HG03520 (cell line): ENCODE measurements around the gene RYR1.
"Not testable (repeated sequence)": the region's sequence is repeated elsewhere in the genome, so short reads cannot be mapped to it uniquely, and the experiment has no call there.

ENCODE experiments used
- ATAC-seq: cut with Tn5 transposase; IDR thresholded peaks from one replicate; pipeline ENCODE4 v1.9.1; 2021; ENCODE audit warnings: mild to moderate bottlenecking, moderate library complexity; ENCODE audit not compliant: unreplicated experiment

Gene RYR1

DNA sequence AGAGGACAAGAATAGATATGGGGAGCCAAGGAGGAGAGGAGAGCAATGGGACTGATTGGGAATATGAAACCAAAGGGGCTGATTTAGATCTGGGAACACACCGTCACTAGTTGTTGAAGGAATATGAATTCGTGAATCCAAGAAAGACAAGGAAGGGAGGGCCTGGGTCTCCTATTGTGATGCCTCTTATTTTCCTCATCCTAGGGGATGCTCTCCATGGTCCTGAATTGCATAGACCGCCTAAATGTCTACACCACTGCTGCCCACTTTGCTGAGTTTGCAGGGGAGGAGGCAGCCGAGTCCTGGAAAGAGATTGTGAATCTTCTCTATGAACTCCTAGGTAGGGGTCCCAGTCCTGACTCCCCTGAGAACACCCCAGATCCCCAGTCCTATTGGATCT is 21.5 kb downstream of the RYR1 start:
- ATAC-seq: no peak

DNA sequence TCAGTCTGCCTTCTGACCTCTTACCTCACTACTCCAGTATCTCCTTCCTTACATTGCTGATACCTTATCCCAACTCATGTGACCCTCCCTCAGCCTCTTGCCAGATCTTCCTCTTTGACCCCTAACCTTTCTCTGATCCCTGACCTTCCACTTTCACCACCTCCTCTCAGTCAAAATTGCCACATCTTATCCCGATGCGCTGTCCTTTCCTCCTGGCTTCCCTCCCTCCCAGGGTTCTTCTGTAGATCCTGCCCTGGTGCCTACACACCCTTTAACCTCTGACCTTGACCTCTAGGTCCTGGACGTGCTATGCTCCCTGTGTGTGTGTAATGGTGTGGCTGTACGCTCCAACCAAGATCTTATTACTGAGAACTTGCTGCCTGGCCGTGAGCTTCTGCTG is 23.7 kb downstream of the RYR1 start:
- no peak for ATAC-seq

DNA sequence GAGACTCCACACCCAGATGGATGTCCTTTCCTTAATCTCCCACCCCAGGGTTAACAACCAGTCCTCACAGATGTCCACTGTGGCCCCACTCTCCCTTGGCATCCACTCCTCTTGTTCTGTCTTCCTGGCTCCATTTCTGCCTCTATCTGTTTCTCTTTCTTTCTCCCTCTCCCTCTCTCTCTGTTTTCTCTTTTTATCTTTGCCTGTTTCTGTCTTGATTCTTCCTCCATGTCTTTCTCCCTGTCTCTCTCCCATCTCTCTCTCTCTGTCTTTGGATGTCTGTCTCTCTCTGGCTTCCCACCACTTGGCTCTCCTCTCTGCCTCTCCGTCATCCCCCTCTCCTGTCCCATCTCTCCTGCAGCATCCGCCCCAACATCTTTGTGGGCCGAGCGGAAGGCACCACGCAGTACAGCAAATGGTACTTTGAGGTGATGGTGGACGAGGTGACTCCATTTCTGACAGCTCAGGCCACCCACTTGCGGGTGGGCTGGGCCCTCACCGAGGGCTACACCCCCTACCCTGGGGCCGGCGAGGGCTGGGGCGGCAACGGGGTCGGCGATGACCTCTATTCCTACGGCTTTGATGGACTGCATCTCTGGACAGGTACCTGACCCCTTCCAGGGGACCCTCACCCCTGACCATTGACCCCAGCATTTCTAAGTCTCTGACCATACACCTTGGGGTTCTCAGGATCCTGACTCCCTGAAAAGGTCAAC is 24.4 kb downstream of the RYR1 start:
- no peak for ATAC-seq

DNA sequence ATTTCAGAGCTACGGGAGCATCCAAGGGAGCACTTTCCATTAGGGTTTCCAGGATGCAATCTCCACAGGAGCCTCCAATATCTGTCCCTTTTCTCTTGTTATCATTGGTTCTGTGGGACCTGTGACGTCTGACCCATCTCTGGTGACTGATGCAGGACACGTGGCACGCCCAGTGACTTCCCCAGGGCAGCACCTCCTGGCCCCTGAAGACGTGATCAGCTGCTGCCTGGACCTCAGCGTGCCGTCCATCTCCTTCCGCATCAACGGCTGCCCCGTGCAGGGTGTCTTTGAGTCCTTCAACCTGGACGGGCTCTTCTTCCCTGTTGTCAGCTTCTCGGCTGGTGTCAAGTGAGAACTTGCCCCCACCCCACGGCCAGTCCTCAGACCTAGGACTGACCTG is 25.5 kb downstream of the RYR1 start:
- no peak for ATAC-seq

DNA sequence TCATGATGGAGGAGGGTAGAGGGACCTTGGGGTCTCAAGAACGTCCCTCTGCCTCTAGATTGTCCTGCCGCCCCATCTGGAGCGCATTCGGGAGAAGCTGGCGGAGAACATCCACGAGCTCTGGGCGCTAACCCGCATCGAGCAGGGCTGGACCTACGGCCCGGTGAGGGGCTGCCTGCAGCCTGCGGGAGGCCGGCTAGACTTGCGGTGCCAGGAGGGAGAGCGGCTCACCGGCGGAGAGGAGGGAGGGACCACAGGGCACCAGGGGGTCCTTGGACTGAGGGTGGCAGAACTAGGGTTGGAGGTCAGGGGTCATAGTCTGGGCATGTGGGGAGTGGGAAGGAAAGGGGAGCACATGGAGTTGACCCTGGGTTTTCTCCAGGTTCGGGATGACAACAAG is 29.9 kb downstream of the RYR1 start:
- no peak for ATAC-seq

DNA sequence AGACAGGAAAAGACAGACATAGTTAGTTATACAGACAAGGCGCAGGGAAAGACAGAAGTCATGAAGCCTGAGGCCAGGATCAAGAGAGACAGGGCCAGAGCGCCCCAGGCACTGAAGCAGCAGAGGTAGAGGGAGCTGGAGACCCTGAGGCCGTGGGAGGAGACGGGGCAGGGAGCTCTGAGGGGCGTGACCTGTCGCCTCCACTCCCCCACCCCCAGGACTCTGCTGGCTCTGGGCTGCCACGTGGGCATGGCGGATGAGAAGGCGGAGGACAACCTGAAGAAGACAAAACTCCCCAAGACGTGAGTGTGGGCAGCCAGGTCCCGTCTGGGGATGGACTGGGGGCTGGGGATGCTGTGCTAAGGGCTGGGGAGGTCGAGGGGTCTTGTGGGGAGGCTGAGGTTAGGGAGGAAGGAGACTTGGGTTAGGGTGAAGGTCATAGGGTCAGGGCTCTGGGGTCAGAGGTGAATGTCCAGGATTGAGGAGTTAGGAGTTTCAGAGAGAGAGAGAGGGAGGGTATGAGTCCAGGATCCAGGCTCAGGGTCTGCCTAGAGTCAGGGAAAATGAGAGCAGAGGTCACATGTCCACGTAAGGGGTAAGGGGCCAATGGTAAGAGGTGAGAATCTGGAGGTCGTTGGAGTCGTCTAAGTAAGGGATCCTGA is 31.1 kb downstream of the RYR1 start:
- no peak for ATAC-seq

DNA sequence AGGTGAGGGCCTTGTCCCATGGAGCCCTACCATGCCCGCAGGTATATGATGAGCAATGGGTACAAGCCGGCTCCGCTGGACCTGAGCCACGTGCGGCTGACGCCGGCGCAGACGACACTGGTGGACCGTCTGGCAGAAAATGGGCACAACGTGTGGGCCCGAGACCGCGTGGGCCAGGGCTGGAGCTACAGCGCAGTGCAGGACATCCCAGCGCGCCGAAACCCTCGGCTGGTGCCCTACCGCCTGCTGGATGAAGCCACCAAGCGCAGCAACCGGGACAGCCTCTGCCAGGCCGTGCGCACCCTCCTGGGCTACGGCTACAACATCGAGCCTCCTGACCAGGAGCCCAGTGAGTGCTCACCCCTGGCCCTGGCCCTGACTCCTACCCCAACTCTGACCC is 32.6 kb downstream of the RYR1 start:
- no peak for ATAC-seq

DNA sequence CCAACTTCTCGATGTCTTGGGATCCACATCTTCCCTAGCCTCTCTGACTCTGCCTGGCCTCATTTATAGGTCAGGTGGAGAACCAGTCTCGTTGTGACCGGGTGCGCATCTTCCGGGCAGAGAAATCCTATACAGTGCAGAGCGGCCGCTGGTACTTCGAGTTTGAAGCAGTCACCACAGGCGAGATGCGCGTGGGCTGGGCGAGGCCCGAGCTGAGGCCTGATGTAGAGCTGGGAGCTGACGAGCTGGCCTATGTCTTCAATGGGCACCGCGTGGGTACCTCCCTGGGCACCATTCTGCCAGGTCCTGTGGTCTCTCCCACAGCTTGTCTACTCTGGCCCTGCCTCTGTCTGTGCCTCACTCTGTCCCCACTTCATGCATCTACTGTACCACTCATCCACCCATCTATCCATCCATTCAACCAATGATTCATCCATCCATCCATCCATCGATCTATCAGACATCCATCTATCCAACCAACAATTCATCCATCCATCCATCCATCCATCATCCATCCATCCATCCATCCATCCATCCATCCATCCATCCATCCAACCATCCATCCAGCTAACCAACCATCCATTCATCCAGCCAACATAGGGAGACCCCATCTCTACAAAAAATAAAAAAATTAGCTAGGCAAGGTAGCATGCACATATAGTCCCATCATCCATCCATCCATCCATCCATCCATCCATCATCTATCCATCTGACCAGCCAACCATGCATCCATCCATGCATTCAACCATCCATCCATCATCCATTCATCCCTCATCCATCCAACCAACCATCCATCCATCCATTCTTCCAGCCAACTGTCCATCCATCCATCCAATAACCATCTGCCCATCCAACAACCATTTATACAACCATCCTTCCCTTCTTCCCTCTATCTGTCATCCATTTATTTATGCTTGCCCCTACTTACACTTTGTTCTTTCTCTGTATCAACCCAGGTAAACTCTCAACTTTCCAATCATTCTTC is 34.3 kb downstream of the RYR1 start:
- ATAC-seq: no peak

DNA sequence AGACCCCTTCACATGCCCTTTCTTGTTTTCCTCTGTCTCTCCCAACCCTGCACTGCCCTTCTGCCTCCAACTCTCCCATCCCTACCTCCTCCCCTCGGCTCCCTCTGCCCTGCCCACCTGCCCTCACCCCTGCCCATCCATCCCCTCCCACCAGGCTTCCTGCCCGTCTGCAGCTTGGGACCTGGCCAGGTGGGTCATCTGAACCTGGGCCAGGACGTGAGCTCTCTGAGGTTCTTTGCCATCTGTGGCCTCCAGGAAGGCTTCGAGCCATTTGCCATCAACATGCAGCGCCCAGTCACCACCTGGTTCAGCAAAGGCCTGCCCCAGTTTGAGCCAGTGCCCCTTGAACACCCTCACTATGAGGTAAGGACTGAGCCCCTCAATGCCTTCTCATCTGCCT is 35.7 kb downstream of the RYR1 start:
- ATAC-seq: no peak

DNA sequence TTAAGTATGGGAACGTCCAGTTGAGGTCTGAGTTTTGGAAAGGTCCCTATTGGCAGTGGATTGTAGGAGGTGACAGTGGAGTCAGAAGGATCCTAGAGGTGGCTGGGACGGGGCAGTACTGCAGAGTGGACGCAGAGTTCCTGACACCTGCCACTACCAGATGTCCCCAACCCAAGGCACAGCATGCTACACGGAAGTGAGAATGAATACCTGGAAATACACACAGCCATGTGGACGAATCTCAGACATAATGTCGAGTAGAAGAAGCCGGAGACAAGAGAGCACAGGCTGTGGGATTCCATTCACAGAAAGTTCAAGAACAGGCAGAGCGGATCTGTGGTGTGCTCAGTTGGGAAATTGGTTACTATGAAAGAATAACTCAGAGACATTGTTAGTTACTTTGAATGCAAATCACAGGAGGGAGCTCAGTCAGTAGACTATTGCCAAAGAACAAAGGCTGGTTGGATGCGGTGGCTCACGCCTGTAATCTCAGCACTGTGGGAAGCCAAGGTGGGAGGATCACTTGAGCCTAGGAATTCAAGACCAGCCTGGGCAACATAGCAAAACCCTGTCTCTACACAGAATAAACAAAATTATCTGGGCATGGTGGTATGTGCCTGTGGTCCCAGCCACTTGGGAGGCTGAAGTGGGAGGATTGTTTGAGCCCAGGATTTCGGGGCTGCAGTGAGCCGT is 37.4 kb downstream of the RYR1 start:
- ATAC-seq: no peak

DNA sequence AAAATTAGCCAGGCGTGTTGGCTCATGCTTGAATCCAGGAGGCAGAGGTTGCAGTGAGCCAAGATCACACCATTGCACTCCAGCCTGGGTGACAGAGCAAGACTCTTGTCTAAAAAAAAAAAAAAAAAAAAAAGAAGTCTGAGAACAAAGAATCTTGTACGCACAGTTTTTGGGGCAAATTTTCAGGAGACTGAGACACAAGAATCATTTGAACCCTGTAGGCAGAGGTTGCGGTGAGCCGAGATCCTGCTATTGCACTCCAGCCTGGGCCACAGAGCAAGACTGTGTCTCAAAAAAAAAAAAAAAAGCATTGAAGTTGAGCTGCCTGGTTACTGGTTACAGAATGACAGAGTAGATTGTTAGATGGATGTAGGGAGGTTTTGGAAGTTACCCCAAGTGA is 39.2 kb downstream of the RYR1 start:
- not testable (repeated sequence) for ATAC-seq

DNA sequence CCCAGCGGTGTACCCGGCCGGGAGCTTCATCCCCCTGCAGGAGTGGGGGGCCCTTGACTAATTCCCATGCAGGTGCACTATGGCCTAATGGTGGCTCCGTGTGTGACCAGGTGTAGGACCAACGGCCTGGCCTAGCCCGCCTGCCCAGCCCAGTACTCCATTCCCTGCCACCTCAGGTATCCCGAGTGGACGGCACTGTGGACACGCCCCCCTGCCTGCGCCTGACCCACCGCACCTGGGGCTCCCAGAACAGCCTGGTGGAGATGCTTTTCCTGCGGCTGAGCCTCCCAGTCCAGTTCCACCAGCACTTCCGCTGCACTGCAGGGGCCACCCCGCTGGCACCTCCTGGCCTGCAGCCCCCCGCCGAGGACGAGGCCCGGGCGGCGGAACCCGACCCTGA is 39.7 kb downstream of the RYR1 start:
- no peak for ATAC-seq

DNA sequence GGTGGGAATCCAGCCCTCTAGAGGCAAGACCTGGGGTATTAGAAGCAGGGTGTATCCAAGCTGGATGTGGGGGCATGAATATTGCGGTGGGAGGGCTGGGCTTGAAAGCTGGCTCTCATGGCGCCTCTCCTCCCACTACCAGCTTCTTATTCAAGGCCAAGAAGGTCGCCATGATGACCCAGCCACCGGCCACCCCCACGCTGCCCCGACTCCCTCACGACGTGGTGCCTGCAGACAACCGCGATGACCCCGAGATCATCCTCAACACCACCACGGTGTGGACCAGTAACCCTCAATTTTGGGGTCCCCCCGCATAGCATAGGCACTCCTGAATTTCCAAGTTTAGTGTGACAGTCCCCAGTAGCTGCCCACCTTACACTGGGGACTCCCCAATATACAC is 41.7 kb downstream of the RYR1 start:
- ATAC-seq: no peak

DNA sequence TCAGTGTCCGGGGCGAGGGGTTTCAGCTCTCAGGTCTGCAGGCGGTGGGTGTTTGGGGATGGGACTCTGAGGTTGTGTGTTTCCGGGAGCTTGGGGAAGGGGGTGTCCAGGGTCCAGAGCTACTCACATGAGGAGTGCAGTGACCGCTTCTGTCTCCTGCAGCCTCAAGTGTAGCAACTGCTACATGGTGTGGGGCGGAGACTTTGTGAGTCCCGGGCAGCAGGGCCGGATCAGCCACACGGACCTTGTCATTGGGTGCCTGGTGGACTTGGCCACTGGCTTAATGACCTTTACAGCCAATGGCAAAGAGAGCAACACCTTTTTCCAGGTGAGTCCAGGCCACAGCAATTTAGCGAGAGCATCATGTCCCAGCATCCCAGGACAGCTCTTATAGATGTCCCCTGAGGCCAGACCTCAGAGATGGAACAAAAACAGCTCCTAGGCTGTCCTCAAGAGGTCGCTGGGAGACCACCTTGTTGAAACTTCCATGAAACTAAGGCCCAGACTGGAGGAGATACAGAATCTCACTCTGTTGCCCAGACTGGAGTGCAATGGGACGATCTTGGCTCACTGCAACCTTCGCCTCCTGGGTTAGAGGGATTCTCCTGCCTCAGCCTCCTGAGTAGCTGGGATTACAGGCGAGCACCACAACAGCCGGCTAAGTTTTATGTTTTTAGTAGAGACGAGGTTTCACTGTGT is 44.9 kb downstream of the RYR1 start:
- no peak for ATAC-seq

DNA sequence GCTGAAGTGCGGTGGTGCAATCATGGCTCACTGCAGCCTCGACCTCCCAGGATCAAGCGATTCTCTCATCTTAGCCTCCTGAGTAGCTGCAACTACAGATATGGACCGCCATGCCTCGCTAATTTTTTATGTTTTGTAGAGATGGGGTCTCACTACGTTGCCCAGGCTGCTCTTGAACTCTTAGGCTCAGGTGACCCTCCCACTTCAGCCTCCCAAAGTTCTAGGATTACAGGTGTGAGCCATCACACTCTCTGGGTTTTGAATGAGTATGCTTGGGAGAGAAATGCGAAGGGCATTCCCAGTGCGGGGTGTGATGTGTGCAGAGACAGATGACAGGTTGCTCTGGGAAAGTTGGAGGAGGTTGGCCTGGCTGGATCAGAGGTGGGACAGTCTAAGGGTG is 49.0 kb downstream of the RYR1 start:
- ATAC-seq: no peak

DNA sequence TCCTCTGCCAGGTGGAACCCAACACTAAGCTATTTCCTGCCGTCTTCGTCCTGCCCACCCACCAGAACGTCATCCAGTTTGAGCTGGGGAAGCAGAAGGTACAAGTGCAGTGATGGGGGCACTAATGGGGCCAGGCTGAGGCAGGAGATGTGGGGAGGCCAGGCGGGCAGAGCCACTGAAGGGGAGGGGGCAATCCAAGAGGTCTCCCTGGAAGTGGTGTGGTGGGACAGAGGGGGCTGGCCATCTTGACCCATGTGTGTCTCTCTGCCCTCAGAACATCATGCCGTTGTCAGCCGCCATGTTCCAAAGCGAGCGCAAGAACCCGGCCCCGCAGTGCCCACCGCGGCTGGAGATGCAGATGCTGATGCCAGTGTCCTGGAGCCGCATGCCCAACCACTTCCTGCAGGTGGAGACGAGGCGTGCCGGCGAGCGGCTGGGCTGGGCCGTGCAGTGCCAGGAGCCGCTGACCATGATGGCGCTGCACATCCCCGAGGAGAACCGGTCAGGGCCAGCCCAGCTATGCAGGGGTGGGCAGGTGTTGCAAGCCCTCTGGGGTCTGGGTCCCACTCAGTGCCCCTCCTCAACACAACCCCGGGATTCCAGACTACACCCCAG is 49.6 kb downstream of the RYR1 start:
- no peak for ATAC-seq

DNA sequence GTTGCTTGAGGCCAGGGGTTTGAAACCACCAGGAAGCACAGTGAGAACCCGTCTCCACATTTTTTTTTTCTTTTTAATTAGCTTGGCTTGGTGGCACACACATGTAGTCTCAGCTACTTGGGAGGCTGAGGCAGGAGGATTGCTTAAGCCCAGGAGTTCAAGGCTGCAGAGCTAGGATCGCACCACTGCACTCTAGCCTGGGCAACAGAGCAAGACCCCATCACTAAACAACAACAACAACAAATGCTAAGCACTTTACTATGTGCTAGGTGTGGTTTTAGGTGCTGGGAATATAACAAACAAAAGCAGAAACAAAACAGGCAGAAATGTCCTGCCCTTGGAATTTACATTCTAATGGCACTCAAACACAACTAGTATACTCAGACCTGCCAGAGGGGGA is 51.3 kb downstream of the RYR1 start:
- no peak for ATAC-seq

DNA sequence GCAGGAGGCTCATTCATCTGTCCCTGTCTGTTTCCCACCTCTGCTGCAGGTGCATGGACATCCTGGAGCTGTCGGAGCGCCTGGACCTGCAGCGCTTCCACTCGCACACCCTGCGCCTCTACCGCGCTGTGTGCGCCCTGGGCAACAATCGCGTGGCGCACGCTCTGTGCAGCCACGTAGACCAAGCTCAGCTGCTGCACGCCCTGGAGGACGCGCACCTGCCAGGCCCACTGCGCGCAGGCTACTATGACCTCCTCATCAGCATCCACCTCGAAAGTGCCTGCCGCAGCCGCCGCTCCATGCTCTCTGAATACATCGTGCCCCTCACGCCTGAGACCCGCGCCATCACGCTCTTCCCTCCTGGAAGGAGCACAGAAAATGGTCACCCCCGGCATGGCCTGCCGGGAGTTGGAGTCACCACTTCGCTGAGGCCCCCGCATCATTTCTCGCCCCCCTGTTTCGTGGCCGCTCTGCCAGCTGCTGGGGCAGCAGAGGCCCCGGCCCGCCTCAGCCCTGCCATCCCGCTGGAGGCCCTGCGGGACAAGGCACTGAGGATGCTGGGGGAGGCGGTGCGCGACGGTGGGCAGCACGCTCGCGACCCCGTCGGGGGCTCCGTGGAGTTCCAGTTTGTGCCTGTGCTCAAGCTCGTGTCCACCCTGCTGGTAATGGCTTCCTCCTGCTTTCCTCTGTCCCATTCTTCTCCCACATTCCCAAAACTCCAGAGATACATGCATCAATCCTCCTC is 52.2 kb downstream of the RYR1 start:
- no peak for ATAC-seq

DNA sequence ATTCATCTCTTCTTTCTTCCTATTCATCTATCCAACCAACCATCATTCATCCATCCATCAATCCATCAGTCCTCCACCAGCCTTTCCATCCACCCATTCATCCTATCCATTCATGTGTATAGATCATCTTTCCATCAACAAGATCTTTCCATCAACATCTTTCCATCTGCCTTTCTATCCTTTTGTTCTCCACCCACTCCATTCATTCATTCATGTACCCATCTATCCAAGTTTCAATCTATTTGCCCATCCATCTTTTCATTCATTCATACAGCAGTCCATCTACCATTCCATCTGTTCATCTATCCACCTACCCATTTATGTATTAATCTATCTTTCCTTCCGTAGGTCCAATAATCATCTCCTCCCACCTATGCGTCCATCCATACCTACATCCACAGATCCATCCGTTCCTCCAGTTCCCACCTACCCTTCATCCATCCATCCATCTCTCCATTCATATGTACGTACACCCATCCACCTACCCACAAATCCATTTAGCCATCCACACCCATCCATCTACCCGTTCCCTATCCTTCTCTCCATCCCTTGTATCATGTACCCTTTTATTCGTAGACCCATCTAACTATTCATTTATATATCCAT is 53.3 kb downstream of the RYR1 start:
- ATAC-seq: no peak
